Measurements from ENCODE around the gene CLASP1.

DNA sequence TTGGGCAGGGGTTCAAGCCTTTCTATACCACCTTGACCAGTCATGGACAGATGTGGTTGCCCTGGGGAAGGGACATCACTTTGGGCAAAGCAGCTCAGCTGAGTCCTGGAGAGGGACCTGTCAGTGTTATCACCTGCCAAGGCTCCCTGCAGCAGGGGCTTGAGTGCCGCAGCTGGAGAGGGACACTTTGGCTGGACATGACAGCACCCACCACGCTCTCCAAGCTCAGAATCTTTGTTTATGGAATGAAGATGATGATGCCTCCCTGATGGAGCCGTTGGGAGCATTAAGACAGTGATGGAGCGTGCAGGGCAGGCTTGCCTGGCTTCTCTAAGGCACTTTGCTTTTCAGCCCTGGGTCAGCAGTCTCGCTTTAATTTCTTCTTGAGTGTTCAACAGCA lies 360.0 kb downstream of the CLASP1 start:
- TF ChIP-seq, protein P1, sequence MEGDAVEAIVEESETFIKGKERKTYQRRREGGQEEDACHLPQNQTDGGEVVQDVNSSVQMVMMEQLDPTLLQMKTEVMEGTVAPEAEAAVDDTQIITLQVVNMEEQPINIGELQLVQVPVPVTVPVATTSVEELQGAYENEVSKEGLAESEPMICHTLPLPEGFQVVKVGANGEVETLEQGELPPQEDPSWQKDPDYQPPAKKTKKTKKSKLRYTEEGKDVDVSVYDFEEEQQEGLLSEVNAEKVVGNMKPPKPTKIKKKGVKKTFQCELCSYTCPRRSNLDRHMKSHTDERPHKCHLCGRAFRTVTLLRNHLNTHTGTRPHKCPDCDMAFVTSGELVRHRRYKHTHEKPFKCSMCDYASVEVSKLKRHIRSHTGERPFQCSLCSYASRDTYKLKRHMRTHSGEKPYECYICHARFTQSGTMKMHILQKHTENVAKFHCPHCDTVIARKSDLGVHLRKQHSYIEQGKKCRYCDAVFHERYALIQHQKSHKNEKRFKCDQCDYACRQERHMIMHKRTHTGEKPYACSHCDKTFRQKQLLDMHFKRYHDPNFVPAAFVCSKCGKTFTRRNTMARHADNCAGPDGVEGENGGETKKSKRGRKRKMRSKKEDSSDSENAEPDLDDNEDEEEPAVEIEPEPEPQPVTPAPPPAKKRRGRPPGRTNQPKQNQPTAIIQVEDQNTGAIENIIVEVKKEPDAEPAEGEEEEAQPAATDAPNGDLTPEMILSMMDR (IDR thresholded peaks at IDR 0.05; ENCODE audit: insufficient read depth, low read length) = no peak
- TF ChIP-seq POLR2AphosphoS5 (IDR thresholded peaks at IDR 0.05; ENCODE audit: low read depth) = no peak
- TF ChIP-seq, protein P2, sequence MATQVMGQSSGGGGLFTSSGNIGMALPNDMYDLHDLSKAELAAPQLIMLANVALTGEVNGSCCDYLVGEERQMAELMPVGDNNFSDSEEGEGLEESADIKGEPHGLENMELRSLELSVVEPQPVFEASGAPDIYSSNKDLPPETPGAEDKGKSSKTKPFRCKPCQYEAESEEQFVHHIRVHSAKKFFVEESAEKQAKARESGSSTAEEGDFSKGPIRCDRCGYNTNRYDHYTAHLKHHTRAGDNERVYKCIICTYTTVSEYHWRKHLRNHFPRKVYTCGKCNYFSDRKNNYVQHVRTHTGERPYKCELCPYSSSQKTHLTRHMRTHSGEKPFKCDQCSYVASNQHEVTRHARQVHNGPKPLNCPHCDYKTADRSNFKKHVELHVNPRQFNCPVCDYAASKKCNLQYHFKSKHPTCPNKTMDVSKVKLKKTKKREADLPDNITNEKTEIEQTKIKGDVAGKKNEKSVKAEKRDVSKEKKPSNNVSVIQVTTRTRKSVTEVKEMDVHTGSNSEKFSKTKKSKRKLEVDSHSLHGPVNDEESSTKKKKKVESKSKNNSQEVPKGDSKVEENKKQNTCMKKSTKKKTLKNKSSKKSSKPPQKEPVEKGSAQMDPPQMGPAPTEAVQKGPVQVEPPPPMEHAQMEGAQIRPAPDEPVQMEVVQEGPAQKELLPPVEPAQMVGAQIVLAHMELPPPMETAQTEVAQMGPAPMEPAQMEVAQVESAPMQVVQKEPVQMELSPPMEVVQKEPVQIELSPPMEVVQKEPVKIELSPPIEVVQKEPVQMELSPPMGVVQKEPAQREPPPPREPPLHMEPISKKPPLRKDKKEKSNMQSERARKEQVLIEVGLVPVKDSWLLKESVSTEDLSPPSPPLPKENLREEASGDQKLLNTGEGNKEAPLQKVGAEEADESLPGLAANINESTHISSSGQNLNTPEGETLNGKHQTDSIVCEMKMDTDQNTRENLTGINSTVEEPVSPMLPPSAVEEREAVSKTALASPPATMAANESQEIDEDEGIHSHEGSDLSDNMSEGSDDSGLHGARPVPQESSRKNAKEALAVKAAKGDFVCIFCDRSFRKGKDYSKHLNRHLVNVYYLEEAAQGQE (IDR thresholded peaks at IDR 0.05; ENCODE audit: insufficient replicate concordance, low read depth) = no peak
- no peak for TF ChIP-seq GABPA (IDR thresholded peaks at IDR 0.05; ENCODE audit: low read depth)

Data from HL-60 (cell line).